HEK293T (cell line): ENCODE data around the gene LRRC14B.

Experiments used
- CTCF ChIA-PET: fragments of 350-600 bp; formaldehyde crosslinking; extraction: SDS; loops from one replicate; lab custom pipeline; 2021; ENCODE audit warnings: antibody characterized with exemption, inconsistent platforms; lab: Yijun Ruan, JAX
- POLR2A ChIA-PET: fragments of 350-600 bp; formaldehyde crosslinking; extraction: SDS; loops from one replicate; lab custom pipeline; 2020; ENCODE audit warnings: antibody characterized with exemption, inconsistent platforms; lab: Yijun Ruan, JAX
- DNase-seq: peaks from one replicate; pipeline ENCODE4 v3.0.0; 2012; ENCODE audit warnings: mixed read lengths; ENCODE audit errors: extremely low spot score
- ARNT ChIP-seq: fragments of 450-650 bp; IDR thresholded peaks from 2 replicates; pipeline ENCODE4 v1.6.1; 2017; ENCODE audit warnings: mild to moderate bottlenecking
- BHLHE40 ChIP-seq: fragments of 450-650 bp; IDR thresholded peaks from 2 replicates; pipeline ENCODE4 v1.6.1; 2016; ENCODE audit warnings: mild to moderate bottlenecking, moderate library complexity, borderline replicate concordance
- CTBP1 ChIP-seq: fragments of 450-650 bp; IDR thresholded peaks from 2 replicates; pipeline ENCODE4 v1.6.1; 2016; ENCODE audit warnings: borderline replicate concordance
- ELF4 ChIP-seq: fragments of 450-650 bp; IDR thresholded peaks from 2 replicates; pipeline ENCODE4 v1.6.1; 2017; ENCODE audit warnings: antibody characterized with exemption
- FOXA1 ChIP-seq: fragments of 450-650 bp; IDR thresholded peaks from 2 replicates; pipeline ENCODE4 v1.6.1; 2016; ENCODE audit warnings: mild to moderate bottlenecking
- FOXK2 ChIP-seq: fragments of 450-650 bp; IDR thresholded peaks from 2 replicates; pipeline ENCODE4 v1.6.1; 2016; ENCODE audit warnings: mild to moderate bottlenecking
- FOXM1 ChIP-seq: fragments of 450-650 bp; IDR thresholded peaks from 2 replicates; pipeline ENCODE4 v1.6.1; 2017; ENCODE audit warnings: mild to moderate bottlenecking, borderline replicate concordance
- HDGF ChIP-seq: fragments of 450-650 bp; IDR thresholded peaks from 2 replicates; pipeline ENCODE4 v1.6.1; 2017; ENCODE audit warnings: antibody characterized with exemption, borderline replicate concordance
- L3MBTL2 ChIP-seq: fragments of 450-650 bp; conservative IDR thresholded peaks from 2 replicates; pipeline ENCODE4 v1.6.1; 2016; ENCODE audit warnings: mild to moderate bottlenecking
- LEF1 ChIP-seq: fragments of 450-650 bp; IDR thresholded peaks from 2 replicates; pipeline ENCODE4 v1.6.1; 2017; ENCODE audit warnings: mild to moderate bottlenecking, borderline replicate concordance
- NFRKB ChIP-seq: fragments of 450-650 bp; IDR thresholded peaks from 2 replicates; pipeline ENCODE4 v1.6.1; 2016; ENCODE audit warnings: mild to moderate bottlenecking, moderate library complexity
- SP1 ChIP-seq: fragments of 450-650 bp; IDR thresholded peaks from 2 replicates; pipeline ENCODE4 v1.6.1; 2017
- SUZ12 ChIP-seq: fragments of 450-650 bp; IDR thresholded peaks from 2 replicates; pipeline ENCODE4 v1.6.1; 2016; ENCODE audit warnings: mild to moderate bottlenecking
- TARDBP ChIP-seq: fragments of 450-650 bp; IDR thresholded peaks from 2 replicates; pipeline ENCODE4 v1.6.1; 2016
- ZNF384 ChIP-seq: fragments of 450-650 bp; IDR thresholded peaks from 2 replicates; pipeline ENCODE4 v1.6.1; 2016
- TF ChIP-seq, protein P1 (sequence below): fragments of 450-650 bp; IDR thresholded peaks from 2 replicates; pipeline ENCODE4 v1.6.1; 2016

Gene LRRC14B

DNA sequence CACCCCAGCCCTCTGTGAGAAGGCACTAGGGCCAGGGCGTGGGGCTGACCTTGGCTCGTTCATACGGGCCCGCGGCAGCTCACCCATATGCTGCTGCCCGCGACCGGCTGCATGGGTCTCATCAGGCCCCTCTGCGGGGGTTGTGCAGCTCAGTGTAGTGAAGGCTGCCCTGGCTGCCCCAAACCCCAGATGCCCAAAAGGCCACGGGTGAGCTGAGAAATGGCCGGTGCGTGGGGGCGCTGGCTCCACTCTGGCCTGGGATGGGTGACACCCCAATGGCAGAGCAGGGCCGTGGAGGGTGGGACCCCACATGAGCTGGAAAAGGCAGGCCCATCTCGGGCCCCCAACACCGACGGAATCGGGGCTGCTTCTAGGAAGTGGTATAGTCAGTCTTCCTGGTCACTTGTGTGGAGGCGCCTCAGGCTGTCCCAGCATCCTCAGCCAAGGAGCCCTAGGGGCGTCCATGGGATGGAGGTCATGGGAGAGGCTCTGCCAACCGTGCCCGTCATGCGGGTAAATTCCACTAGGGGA is 19.4 kb upstream of the LRRC14B start:
- CTCF ChIA-PET: no interaction called here
- no peak for TF ChIP-seq L3MBTL2
- no peak for TF ChIP-seq HDGF
- TF ChIP-seq ELF4: no peak
- no peak for TF ChIP-seq SP1
- TF ChIP-seq, protein P1, sequence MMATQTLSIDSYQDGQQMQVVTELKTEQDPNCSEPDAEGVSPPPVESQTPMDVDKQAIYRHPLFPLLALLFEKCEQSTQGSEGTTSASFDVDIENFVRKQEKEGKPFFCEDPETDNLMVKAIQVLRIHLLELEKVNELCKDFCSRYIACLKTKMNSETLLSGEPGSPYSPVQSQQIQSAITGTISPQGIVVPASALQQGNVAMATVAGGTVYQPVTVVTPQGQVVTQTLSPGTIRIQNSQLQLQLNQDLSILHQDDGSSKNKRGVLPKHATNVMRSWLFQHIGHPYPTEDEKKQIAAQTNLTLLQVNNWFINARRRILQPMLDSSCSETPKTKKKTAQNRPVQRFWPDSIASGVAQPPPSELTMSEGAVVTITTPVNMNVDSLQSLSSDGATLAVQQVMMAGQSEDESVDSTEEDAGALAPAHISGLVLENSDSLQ: no peak
- TF ChIP-seq NFRKB: no peak
- TF ChIP-seq LEF1: no peak
- no peak for TF ChIP-seq ZNF384
- TF ChIP-seq SUZ12: no peak
- no peak for TF ChIP-seq ARNT
- TF ChIP-seq FOXA1: no peak
- no peak for TF ChIP-seq BHLHE40
- TF ChIP-seq FOXM1: no peak
- no peak for TF ChIP-seq TARDBP
- no peak for TF ChIP-seq FOXK2
- TF ChIP-seq CTBP1: no peak
- POLR2A ChIA-PET: no interaction called here
- no peak for DNase-seq

DNA sequence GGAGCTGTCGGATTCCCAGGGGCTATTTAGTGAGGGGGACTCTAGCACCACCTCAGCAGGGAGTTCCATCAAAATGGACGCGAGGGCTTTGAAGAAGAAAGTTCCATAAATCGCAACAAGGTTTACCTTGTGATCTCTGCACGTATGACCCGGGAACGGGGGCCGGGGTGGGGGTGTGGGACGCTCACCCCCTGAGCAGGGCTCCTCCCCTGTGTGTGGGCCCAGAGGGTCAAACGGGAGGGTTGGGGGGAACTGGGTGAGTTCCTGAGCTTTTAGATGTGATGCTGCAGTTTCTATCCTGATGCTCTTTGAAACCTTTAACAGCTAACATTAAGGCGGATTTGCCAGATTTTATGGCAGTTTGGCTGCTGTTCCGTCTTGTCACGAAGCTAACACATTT is 18.9 kb upstream of the LRRC14B start:
- CTCF ChIA-PET: no interaction called here
- POLR2A ChIA-PET: no interaction called here
- no peak for DNase-seq
- TF ChIP-seq SP1: no peak
- no peak for TF ChIP-seq CTBP1
- no peak for TF ChIP-seq NFRKB
- no peak for TF ChIP-seq SUZ12
- TF ChIP-seq FOXK2: no peak
- no peak for TF ChIP-seq BHLHE40
- TF ChIP-seq TARDBP: no peak
- TF ChIP-seq ZNF384: no peak
- no peak for TF ChIP-seq LEF1
- no peak for TF ChIP-seq L3MBTL2
- TF ChIP-seq HDGF: no peak
- no peak for TF ChIP-seq FOXM1
- TF ChIP-seq ELF4: no peak
- no peak for TF ChIP-seq FOXA1
- TF ChIP-seq, protein P1: no peak
- no peak for TF ChIP-seq ARNT

DNA sequence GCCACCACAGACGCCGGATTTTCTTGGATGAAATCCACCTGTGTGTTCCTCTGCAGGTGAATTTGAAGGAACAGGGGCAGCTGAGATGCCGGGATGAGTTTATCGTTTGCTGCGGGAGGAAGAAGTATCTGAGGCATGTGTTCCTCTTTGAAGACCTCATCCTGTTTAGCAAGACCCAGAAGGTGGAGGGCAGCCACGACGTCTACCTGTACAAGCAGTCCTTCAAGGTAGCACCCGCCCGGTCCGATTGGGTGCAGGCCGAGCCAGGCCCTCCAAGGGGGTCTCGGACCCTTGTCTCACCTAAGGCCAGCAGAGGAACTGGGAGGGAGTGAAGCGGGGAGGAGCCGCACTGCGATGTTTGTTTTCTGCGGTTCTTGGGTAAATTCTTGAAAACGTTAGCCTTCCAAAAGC is 18.4 kb upstream of the LRRC14B start:
- TF ChIP-seq ZNF384 (no peak), ARNT (no peak), L3MBTL2 (no peak), ELF4 (no peak)
- CTCF ChIA-PET: no interaction called here
- DNase-seq: no peak
- POLR2A ChIA-PET: no interaction called here

DNA sequence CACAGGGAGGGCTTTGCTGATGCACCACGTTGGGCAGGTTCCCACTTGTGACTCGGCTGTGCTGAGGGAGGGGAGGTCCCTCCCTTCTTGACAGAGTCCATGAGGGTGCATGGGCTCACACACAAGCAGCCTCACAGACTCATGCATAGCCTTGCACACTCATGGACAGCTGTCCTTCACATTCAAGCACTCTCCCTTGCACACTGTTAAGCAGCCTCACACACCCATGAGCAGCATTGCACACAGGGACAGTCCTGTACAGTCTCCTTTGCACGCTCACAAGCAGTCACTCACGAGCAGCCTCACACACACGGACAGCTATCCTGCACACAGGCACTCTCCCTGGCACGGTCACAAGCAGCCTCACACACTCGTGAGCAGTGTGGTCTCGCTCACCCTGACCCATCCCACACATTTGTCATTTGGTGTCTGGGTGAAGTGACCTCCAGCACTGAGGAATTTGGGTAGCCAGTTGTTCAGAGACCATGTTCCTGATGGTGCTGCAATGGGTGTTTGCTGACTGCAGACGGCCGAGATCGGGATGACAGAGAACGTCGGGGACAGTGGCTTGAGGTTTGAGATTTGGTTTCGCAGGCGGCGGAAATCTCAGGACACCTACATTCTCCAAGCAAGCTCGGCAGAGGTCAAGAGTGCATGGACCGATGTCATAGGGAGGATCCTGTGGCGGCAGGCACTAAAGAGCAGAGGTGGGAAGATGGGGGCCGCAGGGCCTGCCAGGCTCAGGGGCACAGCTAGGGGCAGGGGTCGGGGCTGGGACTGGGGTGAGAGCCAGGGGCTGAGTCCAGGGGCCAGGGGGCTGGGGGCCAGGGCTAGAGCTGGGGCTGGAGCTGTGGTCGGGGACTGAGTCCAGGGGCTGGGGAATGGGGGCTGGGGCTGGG is 17.7 kb upstream of the LRRC14B start:
- POLR2A ChIA-PET: interaction anchor here (1.0 kb wide), 1 partner anchor 45 kb away, joined by 3 read pairs; the partner anchor contains the start of genes CCDC127 and SDHA
- no peak for DNase-seq
- no peak for TF ChIP-seq NFRKB
- TF ChIP-seq BHLHE40: no peak
- TF ChIP-seq FOXM1: no peak
- TF ChIP-seq SUZ12: no peak
- TF ChIP-seq TARDBP: no peak
- no peak for TF ChIP-seq CTBP1
- TF ChIP-seq HDGF: no peak
- no peak for TF ChIP-seq ARNT
- no peak for TF ChIP-seq L3MBTL2
- TF ChIP-seq, protein P1: no peak
- CTCF ChIA-PET: interaction anchor here (1.9 kb wide), 1 partner anchor 15 kb away, joined by 6 read pairs; no protein-coding TSS in a partner anchor

DNA sequence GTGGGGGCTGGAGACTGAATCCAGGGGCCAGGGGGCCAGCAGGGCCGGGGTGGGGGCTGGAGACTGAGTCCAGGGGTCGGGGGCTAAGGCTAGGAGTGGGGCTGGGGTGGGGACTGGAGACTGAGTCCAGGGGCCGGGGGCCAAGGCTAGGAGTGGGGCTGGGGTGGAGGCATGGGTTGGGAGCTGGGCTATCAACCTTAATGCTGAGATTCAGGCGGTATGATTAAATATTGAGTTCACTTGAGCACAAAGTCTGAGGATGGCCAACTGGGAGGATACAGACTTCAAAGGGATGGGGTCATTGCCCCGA is 17.0 kb upstream of the LRRC14B start:
- no peak for DNase-seq
- ChIA-PET POLR2A (interaction anchor here (1.0 kb wide), 1 partner anchor 44 kb away, joined by 3 read pairs; the partner anchor contains the start of genes CCDC127 and SDHA), CTCF (interaction anchor here (1.9 kb wide), 1 partner anchor 14 kb away, joined by 6 read pairs; no protein-coding TSS in a partner anchor)
- TF ChIP-seq FOXA1: no peak
- TF ChIP-seq ARNT: no peak
- TF ChIP-seq FOXK2: no peak

DNA sequence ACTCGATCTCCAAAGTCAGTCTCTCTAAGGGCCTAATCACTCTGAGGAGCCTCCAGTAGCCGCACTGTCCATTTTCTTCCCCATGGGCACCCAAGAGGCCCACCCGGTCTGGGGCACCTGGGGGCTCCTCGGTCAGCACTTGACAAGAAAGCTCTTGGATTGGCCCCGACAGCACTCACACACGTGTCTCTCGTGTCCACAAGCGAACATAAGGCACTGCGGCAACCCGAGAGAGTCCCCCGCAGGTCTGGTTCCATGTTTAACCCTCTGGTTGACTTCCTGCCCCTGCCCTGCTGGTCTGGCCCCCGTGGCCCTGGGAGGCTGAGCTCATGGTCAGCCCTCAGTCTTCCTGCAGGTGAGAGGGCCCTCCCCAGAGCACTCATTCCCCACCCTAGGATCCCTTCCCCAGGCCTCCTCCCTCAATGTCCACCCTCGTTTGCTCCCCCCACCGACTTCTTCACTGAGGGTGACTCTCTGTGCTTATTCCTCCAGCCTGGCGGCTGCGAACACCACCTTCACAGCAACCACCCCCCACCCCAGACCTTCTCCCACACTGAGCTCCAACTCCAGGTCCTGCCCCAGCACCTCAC is 16.3 kb upstream of the LRRC14B start:
- no peak for TF ChIP-seq FOXA1
- no peak for TF ChIP-seq FOXK2
- no peak for TF ChIP-seq SP1
- no peak for TF ChIP-seq BHLHE40
- no peak for TF ChIP-seq ARNT
- TF ChIP-seq, protein P1: no peak
- TF ChIP-seq SUZ12: no peak
- TF ChIP-seq ZNF384: no peak
- TF ChIP-seq TARDBP: no peak
- no peak for TF ChIP-seq LEF1
- POLR2A ChIA-PET: no interaction called here
- no peak for DNase-seq
- CTCF ChIA-PET: interaction anchor here (1.9 kb wide), 1 partner anchor 14 kb away, joined by 6 read pairs; no protein-coding TSS in a partner anchor
